ENCODE data around the gene HOXA13. TPM values are rescaled to one million over a fixed set of nuclear protein-coding genes. Genes with fewer than 3 reads are reported as not detected.

HOXA13 gene
- total and polyA plus RNA-seq, 2 experiments from 2014 or later = 6.2 to 14.2 TPM

GRCh38 chr7:27247452-27248426 is 47.8 kb upstream of the HOXA13 start:
- WGBS (ENCODE audit: low lambda C conversion rate, missing lambda C conversion rate) = 61% methylated on average over 4 of the region's 4 CpGs
- peaks cover 7% of the 10 kb centered on the region for H3K4me1 ChIP-seq (ENCODE audit: insufficient read depth)

GRCh38 chr7:27247000-27247399 is 47.1 kb upstream of the HOXA13 start:
- H4K20me1 ChIP-seq (ENCODE audit: insufficient read depth, poor library complexity, severe bottlenecking) = no peaks in the 10 kb centered on the region
- TF ChIP-seq EZH2phosphoT487 (IDR thresholded peaks at IDR 0.05; ENCODE audit: low read depth, severe bottlenecking, unreplicated experiment) (no peak), CTCF (IDR thresholded peaks at IDR 0.05; ENCODE audit: poor library complexity) (no peak), EZH2 (IDR thresholded peaks at IDR 0.05; ENCODE audit: borderline replicate concordance) (no peak)
- H3K36me3 ChIP-seq (replicated peaks; ENCODE audit: insufficient read depth, low read depth) = no peaks in the 10 kb centered on the region
- no peaks in the 10 kb centered on the region for H3K9me3 ChIP-seq (ENCODE audit: low read depth)
- H3K27ac ChIP-seq = no peak overlapping the region
- H3K79me2 ChIP-seq = no peaks in the 10 kb centered on the region
- 71% methylated on average over 7 of the region's 7 CpGs for WGBS (ENCODE audit: low lambda C conversion rate, missing lambda C conversion rate)
- peaks cover 100% of the 10 kb centered on the region for H3K27me3 ChIP-seq
- peaks cover 7% of the 10 kb centered on the region for H3K4me1 ChIP-seq (ENCODE audit: insufficient read depth)
- H3K9me2 ChIP-seq (replicated peaks; ENCODE audit: insufficient read depth) = no peaks in the 10 kb centered on the region
- no peak overlapping the region for H3K4me3 ChIP-seq
- no peak for DNase-seq (ENCODE audit: low spot score)
- H2AFZ ChIP-seq = no peak overlapping the region
- H3K4me2 ChIP-seq = no peak overlapping the region

More at GRCh38 chr7:27247452-27248426, 47.8 kb upstream of the HOXA13 start:
- no peaks in the 10 kb centered on the region for H3K36me3 ChIP-seq (replicated peaks; ENCODE audit: insufficient read depth, low read depth)
- H3K9me2 ChIP-seq (replicated peaks; ENCODE audit: insufficient read depth) = no peaks in the 10 kb centered on the region
- no peaks in the 10 kb centered on the region for H4K20me1 ChIP-seq (ENCODE audit: insufficient read depth, poor library complexity, severe bottlenecking)
- no peaks in the 10 kb centered on the region for H3K79me2 ChIP-seq
- H3K9me3 ChIP-seq (ENCODE audit: low read depth) = no peaks in the 10 kb centered on the region
- H2AFZ ChIP-seq = no peak overlapping the region
- TF ChIP-seq EZH2 (IDR thresholded peaks at IDR 0.05; ENCODE audit: borderline replicate concordance) (no peak), CTCF (IDR thresholded peaks at IDR 0.05; ENCODE audit: poor library complexity) (no peak), EZH2phosphoT487 (IDR thresholded peaks at IDR 0.05; ENCODE audit: low read depth, severe bottlenecking, unreplicated experiment) (no peak)
- peaks cover 100% of the 10 kb centered on the region for H3K27me3 ChIP-seq
- no peak overlapping the region for H3K4me3 ChIP-seq
- DNase-seq (ENCODE audit: low spot score) = no peak
- no peak overlapping the region for H3K4me2 ChIP-seq
- H3K27ac ChIP-seq = no peak overlapping the region

- Histone ChIP-seq H3K4me2 (peak overlapping the region; percentile 96), H3K27ac (no peak overlapping the region), H3K36me3 (replicated peaks; ENCODE audit: insufficient read depth, low read depth) (no peaks in the 10 kb centered on the region), H3K4me3 (no peak overlapping the region), H2AFZ (no peak overlapping the region), H3K9me3 (ENCODE audit: low read depth) (no peaks in the 10 kb centered on the region), H3K4me1 (ENCODE audit: insufficient read depth) (no peaks in the 10 kb centered on the region), H3K27me3 (peaks cover 100% of the 10 kb centered on the region), H3K9me2 (replicated peaks; ENCODE audit: insufficient read depth) (no peaks in the 10 kb centered on the region), H3K79me2 (peaks cover 5% of the 10 kb centered on the region), H4K20me1 (ENCODE audit: insufficient read depth, poor library complexity, severe bottlenecking) (no peaks in the 10 kb centered on the region)
- no peak for TF ChIP-seq EZH2phosphoT487 (IDR thresholded peaks at IDR 0.05; ENCODE audit: low read depth, severe bottlenecking, unreplicated experiment)
- TF ChIP-seq EZH2 (IDR thresholded peaks at IDR 0.05; ENCODE audit: borderline replicate concordance) = no peak
- TF ChIP-seq CTCF (IDR thresholded peaks at IDR 0.05; ENCODE audit: poor library complexity) = no peak
- no peak for DNase-seq (ENCODE audit: low spot score)
- 43% methylated on average over 63 of the region's 90 CpGs for WGBS (ENCODE audit: low lambda C conversion rate, missing lambda C conversion rate)
Observed at GRCh38 chr7:27245798-27246691, 46.2 kb upstream of the HOXA13 start.

Data from hepatocyte (in vitro differentiated cells).